PC-3 (cell line): ENCODE results near the gene PLVAP. TPM values are rescaled to one million over a fixed set of nuclear protein-coding genes. Genes with fewer than 3 reads are reported as not detected.

Experiments
- ATAC-seq: fragments of 200-7000 bp; cut with Tn5 transposase; 2 replicates; pipeline ENCODE4 v1.9.1; 2020; ENCODE audit warnings: mild to moderate bottlenecking, moderate library complexity
- BruUV-seq: library from RNA; stranded (reverse); fragments of 400-500 nt; replicated peaks from 2 replicates; lab custom pipeline; 2021; lab: Mats Ljungman, UMichigan
- CTCF ChIA-PET: fragments of 300-600 bp; sonication (Branson Sonifier 250); formaldehyde crosslinking; loops from one replicate; lab custom pipeline; 2022; ENCODE audit warnings: antibody characterized with exemption; lab: Charles Lee
- POLR2A ChIA-PET: fragments of 300-600 bp; sonication (Branson Sonifier 250); formaldehyde crosslinking; loops from one replicate; lab custom pipeline; 2022; ENCODE audit warnings: antibody characterized with exemption; ENCODE audit not compliant: unreplicated experiment; lab: Charles Lee
- DNase-seq: peaks from one replicate; pipeline ENCODE4 v3.0.0-alpha.2; 2015
- H2AFZ ChIP-seq: fragments of 300-600 bp; sonication (generic); 2 replicates; pipeline ENCODE4 v1.6.0; 2016; ENCODE audit warnings: antibody characterized with exemption, low read length
- H3F3A ChIP-seq: fragments of 300-600 bp; sonication (generic); one replicate; pipeline ENCODE4 v1.6.0; 2017; ENCODE audit warnings: antibody characterized with exemption, low read length, control low read depth, mild to moderate bottlenecking; ENCODE audit not compliant: unreplicated experiment
- H3K27ac ChIP-seq: fragments of 300-600 bp; sonication (generic); 2 replicates; pipeline ENCODE4 v1.5.1; 2016; ENCODE audit warnings: mild to moderate bottlenecking, low read length
- H3K27me3 ChIP-seq: fragments of 300-600 bp; sonication (generic); 2 replicates; pipeline ENCODE4 v1.6.1; 2016; ENCODE audit warnings: low read length, mixed read lengths
- H3K36me3 ChIP-seq: fragments of 300-600 bp; sonication (generic); 2 replicates; pipeline ENCODE4 v1.6.1; 2016; ENCODE audit warnings: low read depth, mixed run types, low read length, mixed read lengths
- H3K4me1 ChIP-seq: fragments of 300-600 bp; sonication (generic); 2 replicates; pipeline ENCODE4 v1.5.1; 2016; ENCODE audit warnings: low read length; ENCODE audit not compliant: insufficient read depth
- H3K4me2 ChIP-seq: fragments of 300-600 bp; sonication (generic); 2 replicates; pipeline ENCODE4 v1.6.0; 2016; ENCODE audit warnings: low read length
- H3K4me3 ChIP-seq: fragments of 300-600 bp; sonication (generic); 2 replicates; pipeline ENCODE4 v1.5.1; 2016; ENCODE audit warnings: mild to moderate bottlenecking, low read length, mixed read lengths
- H3K79me2 ChIP-seq: fragments of 300-600 bp; sonication (generic); 2 replicates; pipeline ENCODE4 v1.6.1; 2017; ENCODE audit warnings: low read length, mixed read lengths
- H3K9ac ChIP-seq: fragments of 300-600 bp; sonication (generic); 2 replicates; pipeline ENCODE4 v1.6.0; 2016; ENCODE audit warnings: mild to moderate bottlenecking, low read length
- H3K9me2 ChIP-seq: fragments of 300-600 bp; sonication (generic); replicated peaks from 2 replicates; pipeline ENCODE4 v1.6.1; 2016; ENCODE audit warnings: mixed run types, low read length, mixed read lengths
- H3K9me3 ChIP-seq: fragments of 300-600 bp; sonication (generic); 2 replicates; pipeline ENCODE4 v1.6.1; 2016; ENCODE audit warnings: low read length, mixed read lengths
- H4K20me1 ChIP-seq: fragments of 300-600 bp; sonication (generic); 2 replicates; pipeline ENCODE4 v1.6.1; 2016; ENCODE audit warnings: low read length, mixed read lengths
- EZH2 ChIP-seq: fragments of 300-600 bp; sonication (generic); IDR thresholded peaks from one replicate; pipeline ENCODE4 v1.6.1; 2017; ENCODE audit warnings: antibody characterized with exemption, mild to moderate bottlenecking, low read length; ENCODE audit not compliant: unreplicated experiment
- EZH2phosphoT487 ChIP-seq: fragments of 300-600 bp; sonication (generic); IDR thresholded peaks from 2 replicates; pipeline ENCODE4 v1.6.1; 2018; ENCODE audit warnings: mild to moderate bottlenecking, antibody characterized with exemption, low read length, borderline replicate concordance
- intact Hi-C: fragments of 100-400 bp; cut with micrococcal nuclease; formaldehyde crosslinking; loops from 2 replicates; pipeline ENCODE4 v1.9.0; 2023
- total RNA-seq: library from RNA; depleted of rRNA; stranded (reverse); fragments of >200 nt; gene quantifications from 2 replicates; pipeline ENCODE4 v1.2.3, GENCODE V29; 2014
- TF ChIP-seq, protein P1 (sequence below): fragments of 300-600 bp; sonication (generic); conservative IDR thresholded peaks from 2 replicates; pipeline ENCODE4 v1.5.1; 2017; ENCODE audit warnings: antibody characterized with exemption, low read depth, mild to moderate bottlenecking, low read length

The PLVAP gene
- total RNA-seq, 1 experiment from 2014 or later: not detected

DNA sequence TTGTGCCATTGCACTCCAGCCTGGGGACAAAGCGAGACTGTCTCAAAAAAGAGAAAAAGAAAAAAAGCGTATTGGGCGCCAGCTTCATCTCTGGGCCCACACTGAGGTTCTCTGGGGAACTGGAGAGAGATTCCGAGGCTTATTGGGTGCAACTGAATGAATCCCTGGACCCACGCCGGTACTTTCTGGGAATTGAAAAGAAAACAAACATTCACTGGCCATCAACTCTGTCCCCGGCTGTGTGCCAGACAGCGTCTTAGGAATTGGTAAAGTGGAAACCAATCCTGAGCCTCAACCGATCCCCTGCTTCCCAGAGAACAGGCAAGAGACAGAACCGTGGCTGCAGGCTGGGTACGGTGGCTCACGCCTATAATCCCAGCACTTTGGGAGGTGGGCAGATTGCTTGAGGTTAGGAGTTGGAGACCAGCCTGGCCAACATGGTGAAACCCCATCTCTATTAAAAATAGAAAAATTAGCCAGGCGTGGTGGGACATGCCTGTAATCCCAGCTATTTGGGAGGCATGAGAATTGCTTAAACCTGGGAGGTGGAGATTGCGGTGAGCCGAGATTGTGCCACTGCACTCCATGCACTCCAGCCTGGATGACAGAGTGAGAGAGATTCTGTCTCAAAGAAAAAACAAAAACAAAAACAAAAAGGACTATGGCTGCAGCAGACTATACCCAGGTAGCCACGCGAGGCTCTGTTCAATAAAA lies 51.1 kb downstream of the PLVAP start:
- Histone ChIP-seq H3K79me2 (no peaks in the 10 kb centered on the region), H4K20me1 (no peaks in the 10 kb centered on the region), H3K4me3 (no peak overlapping the region), H3K27ac (no peak overlapping the region), H2AFZ (no peak overlapping the region), H3K9me2 (no peaks in the 10 kb centered on the region), H3K4me2 (no peak overlapping the region), H3K4me1 (no peaks in the 10 kb centered on the region), H3F3A (no peaks in the 10 kb centered on the region), H3K9me3 (no peaks in the 10 kb centered on the region), H3K27me3 (no peaks in the 10 kb centered on the region), H3K36me3 (no peaks in the 10 kb centered on the region; the same call in 1 of the 2 replicates), H3K9ac (no peak overlapping the region)
- ATAC-seq (no peak), DNase-seq (no peak)
- CTCF ChIA-PET: no interaction called here
- POLR2A ChIA-PET: no interaction called here
- TF ChIP-seq EZH2 (no peak), EZH2phosphoT487 (no peak)
- TF ChIP-seq, protein P1, sequence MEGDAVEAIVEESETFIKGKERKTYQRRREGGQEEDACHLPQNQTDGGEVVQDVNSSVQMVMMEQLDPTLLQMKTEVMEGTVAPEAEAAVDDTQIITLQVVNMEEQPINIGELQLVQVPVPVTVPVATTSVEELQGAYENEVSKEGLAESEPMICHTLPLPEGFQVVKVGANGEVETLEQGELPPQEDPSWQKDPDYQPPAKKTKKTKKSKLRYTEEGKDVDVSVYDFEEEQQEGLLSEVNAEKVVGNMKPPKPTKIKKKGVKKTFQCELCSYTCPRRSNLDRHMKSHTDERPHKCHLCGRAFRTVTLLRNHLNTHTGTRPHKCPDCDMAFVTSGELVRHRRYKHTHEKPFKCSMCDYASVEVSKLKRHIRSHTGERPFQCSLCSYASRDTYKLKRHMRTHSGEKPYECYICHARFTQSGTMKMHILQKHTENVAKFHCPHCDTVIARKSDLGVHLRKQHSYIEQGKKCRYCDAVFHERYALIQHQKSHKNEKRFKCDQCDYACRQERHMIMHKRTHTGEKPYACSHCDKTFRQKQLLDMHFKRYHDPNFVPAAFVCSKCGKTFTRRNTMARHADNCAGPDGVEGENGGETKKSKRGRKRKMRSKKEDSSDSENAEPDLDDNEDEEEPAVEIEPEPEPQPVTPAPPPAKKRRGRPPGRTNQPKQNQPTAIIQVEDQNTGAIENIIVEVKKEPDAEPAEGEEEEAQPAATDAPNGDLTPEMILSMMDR: no peak
- BruUV-seq: no TSS peak
- intact Hi-C loops: no loop called here

GRCh38 chr19:17325133-17325532 lies 52.0 kb downstream of the PLVAP start:
- BruUV-seq: no TSS peak
- ATAC-seq (no peak), DNase-seq (no peak)
- no peak overlapping the region for H3K27ac ChIP-seq
- H3K9me2 ChIP-seq: no peaks in the 10 kb centered on the region
- no peaks in the 10 kb centered on the region for H3K9me3 ChIP-seq
- no peaks in the 10 kb centered on the region for H3K27me3 ChIP-seq
- H4K20me1 ChIP-seq: no peaks in the 10 kb centered on the region
- H3K9ac ChIP-seq: no peak overlapping the region
- H2AFZ ChIP-seq: no peak overlapping the region
- H3K4me2 ChIP-seq: no peak overlapping the region
- intact Hi-C loops: no loop called here
- no peak overlapping the region for H3K4me3 ChIP-seq
- H3K79me2 ChIP-seq: no peaks in the 10 kb centered on the region
- H3K36me3 ChIP-seq: peaks cover 6% of the 10 kb centered on the region
- TF ChIP-seq EZH2phosphoT487 (no peak), EZH2 (no peak)
- TF ChIP-seq, protein P1: no peak
- ChIA-PET CTCF (no interaction called here), POLR2A (no interaction called here)
- H3K4me1 ChIP-seq: no peaks in the 10 kb centered on the region
- H3F3A ChIP-seq: no peaks in the 10 kb centered on the region

GRCh38 chr19:17324357-17325114 lies 52.6 kb downstream of the PLVAP start:
- Histone ChIP-seq H4K20me1 (no peaks in the 10 kb centered on the region), H3K27me3 (no peaks in the 10 kb centered on the region), H3K4me1 (no peaks in the 10 kb centered on the region), H3K4me2 (no peak overlapping the region), H3K36me3 (peaks cover 12% of the 10 kb centered on the region), H3F3A (no peaks in the 10 kb centered on the region), H3K79me2 (no peaks in the 10 kb centered on the region), H3K9ac (no peak overlapping the region), H3K9me2 (no peaks in the 10 kb centered on the region), H3K9me3 (no peaks in the 10 kb centered on the region), H3K27ac (no peak overlapping the region), H2AFZ (no peak overlapping the region), H3K4me3 (no peak overlapping the region)
- DNase-seq (no peak), ATAC-seq (no peak)
- TF ChIP-seq EZH2phosphoT487 (no peak), EZH2 (no peak)
- TF ChIP-seq, protein P1: no peak
- ChIA-PET CTCF (no interaction called here), POLR2A (no interaction called here)
- intact Hi-C loops: no loop called here
- BruUV-seq: TSS peak; percentile 29
